ENCODE data around the gene COL26A1.

The COL26A1 gene

DNA sequence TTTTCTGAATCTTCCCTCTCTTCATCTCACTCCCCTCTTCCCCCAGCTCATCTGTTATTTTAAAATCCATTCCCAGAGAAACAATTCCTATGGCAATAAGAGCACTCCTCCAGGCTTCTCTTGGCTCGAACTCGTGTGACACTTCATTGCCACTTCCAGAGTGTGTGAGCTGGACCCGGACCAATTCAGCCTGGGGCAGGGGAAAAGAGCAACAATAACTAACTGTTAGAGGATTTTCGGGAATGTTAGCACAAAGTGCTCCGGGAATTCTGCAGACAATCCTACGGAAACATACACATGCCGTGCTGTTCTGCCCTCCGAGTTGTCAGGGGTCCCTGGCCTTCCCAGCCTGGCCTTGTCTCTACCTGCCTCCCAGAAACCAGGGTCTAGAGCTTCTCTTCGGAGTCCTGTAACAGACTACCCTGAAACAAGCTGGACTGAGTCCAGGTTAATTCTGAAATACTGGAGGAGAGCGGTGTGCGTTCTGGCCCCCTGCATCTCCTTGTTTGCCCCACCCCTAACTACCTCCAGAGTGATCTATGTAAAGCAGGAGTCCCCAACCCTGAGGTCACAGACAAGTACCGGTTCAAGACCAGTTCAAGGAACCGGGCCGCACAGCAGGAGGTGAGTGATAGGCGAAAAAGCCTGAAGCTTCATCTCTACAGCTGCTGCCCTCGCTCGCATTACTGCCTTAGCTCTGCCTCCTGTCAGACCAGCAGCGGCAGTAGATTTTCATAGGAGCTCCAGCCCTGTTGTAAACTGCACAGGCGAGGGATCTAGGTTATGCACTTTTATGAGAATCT is 11.3 kb downstream of the COL26A1 start:
- peak; percentile 26 for DNase-seq

DNA sequence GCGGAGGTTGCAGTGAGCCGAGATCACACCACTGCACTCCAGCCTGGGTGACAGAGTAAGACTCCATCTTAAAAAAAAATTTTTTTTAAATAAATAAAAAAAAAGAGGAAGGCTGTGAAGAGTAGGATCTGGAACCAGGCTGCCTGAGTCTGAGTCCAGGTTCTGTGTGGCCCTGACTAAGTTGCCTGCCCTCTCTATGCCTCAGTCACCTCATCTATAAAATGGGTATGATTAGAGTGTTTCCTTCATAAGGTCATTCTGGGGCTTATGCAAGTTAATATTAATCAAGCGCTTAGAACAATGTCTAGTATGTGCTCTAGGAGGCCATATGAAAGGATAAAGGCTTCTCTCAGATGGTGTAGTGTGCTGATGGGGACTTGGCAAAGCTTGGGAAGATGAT is 12.3 kb downstream of the COL26A1 start:
- DNase-seq = no peak

DNA sequence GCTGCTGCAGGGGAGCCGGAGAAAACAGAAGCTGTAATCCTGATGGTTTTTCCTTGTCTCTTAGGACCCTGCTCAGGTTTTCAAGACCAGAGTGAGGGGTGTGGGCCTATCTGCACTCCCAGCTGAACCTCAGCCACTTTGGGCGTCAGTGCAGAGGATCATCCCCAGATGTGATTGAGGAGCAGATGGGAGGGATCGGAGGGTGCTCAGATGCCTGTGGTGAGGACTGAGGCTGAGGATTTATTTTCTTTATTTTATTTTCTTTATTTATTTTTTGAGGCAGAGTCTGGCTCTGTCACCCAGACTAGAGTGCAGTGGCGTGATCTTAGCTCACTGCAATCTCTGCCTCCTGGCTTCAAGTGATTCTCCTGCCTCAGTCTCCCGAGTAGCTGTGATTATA is 13.9 kb downstream of the COL26A1 start:
- DNase-seq = no peak

DNA sequence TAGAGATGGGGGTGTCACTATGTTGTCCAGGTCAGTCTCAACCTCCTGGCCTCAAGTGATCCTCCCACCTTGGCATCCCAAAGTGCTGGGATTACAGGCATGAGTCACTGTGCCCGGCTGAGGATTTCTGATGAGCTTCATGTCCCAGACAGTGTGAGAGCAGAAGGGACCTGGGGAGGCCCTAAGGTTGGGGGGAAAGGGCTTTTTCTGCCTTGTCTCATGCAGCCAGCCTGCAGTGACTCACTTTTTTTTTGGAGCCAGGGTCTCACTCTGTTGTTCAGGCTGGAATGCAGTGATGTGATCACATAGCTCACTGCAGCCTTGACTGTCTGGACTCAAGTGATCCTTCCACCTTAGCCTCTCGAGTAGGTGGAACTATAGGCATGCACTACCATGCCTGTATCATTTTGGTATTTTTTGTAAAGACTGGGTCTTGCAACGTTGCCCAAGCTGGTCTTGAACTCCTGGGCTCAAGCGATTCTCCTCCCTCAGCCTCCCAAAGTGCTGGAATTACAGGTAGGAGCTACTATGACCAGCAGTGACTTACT is 14.6 kb downstream of the COL26A1 start:
- DNase-seq = no peak

DNA sequence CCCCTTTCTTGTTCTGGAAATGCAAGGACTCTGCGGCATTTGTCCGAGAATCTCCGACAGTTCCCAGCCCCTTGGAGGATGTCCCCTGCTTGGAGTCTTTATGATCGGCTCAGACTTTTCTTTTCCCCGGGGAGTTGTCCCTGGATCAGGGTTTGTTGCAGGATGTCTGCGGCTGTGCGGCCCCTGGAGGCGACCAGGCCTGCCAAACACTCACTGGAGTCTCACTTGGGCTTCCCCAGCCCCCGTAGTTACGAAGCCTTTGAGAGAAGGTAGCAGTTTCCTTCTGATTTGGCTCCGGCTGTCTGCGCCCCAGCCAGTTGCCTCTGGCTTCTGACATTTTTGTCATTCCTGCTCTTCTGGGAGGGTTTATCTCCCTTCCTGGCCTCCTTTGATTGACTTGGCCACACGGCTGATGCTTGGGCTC is 16.1 kb downstream of the COL26A1 start:
- peak; percentile 64 for DNase-seq

DNA sequence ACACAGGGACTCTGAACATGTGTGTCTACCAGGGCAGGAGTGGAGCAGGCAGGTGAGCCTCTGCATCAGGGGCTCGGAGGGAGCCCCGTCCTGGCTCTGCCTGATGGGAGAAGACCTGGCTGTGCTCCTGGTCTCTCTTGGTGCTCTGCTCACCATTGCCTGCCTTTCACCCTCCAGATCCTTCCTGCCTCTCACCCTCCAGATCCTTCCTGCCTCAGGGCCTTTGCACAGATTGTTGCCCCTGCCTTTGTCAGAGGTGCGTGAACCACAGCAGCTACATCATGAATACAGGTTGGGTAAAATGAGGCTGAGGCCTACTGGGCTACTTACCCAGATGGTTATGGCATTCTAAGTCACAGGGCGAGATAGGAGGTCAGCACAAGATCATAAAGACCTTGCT is 16.6 kb downstream of the COL26A1 start:
- no peak for DNase-seq

DNA sequence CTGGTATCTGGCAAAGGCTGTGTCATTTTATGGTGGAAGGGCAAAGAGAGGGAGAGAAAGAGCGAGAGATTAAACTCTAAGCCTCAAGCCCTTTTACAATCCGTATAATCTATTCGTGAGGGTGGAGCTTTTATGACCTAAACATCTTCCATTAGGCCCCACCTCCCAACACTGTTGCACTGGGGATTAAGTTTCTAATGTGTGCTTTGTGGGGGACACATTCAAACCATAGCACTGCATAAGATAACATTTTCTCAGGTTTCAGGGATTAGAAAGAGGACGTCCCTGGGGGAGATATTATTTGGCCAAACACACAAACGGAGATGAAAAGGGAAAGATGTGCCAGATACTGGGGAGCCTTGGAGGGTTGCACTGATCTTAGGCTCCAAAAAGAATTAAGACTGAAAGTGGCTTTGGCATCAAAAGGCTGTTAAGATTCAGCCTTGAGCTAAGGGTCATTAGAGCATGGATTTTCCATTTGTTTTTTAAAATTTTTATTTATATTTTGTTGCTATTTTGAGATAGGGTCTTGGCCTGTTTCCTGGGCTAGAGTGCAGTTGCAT is 19.0 kb downstream of the COL26A1 start:
- DNase-seq = peak; percentile 61

DNA sequence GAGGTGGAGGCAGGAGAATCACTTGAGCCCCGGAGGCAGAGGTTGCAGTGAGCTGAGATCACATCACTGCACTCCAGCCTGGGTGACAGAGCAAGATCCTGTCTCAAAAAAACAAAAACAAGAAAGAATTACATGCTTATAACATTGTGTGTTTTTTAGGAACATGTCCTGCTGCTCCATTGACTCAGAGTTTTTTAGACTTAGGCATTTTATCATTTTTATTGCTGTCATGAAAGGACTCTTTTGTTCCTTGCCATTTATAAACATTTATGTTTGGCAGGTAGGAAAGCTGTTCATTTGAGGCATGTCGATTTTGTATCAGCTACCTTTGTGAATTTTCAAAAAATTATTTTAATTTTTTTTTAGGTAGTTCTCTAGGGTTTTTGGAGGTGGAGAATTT is 20.3 kb downstream of the COL26A1 start:
- no peak for DNase-seq

DNA sequence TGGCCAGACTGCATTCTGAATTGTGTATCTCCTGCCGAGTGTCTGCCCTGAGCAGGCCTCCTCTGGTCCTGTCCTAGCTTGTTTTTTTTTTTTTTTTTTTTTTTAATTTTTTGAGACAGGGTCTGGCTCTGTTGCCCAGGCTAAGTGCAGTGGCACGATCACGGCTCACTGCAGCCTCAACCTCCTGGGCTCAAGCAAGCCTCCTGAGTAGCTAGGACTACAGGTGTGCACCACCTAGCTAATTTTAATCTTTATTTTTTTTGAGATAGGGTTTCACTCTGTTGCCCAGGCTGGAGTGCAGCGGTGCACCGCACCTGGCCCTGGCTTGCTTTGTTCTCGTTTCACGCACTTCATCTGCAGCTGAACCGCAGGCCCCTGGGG is 23.5 kb downstream of the COL26A1 start:
- no peak for DNase-seq

DNA sequence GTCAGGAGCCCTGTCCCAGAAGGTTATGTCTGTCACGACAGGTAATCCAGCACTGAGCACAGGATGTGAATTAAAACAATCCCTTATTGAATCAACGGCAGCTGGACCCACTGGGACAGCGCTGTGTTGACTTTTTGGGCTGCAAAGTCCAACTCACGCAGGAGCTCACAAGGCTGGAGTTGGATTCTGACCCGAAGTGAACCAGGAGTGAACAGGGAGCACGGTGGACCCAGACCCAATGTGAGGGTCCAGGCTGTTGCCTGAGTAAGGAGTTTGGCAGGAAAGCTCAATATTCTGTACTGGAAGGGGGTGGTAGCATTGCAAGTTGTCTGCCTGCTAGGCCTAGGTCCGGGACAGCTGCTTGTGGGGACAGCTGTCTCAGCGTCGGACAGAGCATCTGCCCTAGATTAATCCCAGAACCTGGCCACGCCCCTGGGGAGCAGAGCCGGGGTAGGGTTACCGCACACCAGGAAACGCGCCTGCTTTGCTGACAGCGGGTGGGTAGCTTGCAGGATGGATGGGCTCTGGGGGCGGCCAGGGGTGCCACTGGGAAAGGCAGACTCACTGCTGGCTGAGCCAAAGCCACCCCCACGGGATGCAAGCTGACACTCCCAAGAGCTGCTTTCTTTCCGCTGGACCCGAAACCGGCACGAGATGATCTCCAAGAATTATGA is 24.0 kb downstream of the COL26A1 start:
- DNase-seq = peak; percentile 95

DNA sequence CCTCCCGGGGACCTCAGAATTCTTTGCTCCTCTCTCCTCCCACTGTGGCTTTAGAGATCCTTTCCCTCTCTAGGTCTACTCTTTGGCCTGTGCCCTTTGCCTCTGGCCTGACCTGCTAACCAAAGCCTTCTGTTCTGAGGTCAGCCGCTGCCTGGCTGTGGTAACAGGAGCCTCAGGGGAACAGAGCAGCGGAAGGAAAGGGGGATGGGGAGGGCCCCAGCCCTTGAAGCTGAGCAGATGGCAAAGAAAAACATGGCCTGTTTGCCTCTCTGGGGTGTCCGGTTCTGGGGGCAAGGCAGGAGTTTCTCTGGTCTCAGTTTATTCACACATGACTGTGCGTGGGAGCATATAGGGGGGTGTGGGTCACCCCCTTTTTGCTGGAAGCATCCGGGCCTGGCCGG is 28.2 kb downstream of the COL26A1 start:
- peak; percentile 57 for DNase-seq

DNA sequence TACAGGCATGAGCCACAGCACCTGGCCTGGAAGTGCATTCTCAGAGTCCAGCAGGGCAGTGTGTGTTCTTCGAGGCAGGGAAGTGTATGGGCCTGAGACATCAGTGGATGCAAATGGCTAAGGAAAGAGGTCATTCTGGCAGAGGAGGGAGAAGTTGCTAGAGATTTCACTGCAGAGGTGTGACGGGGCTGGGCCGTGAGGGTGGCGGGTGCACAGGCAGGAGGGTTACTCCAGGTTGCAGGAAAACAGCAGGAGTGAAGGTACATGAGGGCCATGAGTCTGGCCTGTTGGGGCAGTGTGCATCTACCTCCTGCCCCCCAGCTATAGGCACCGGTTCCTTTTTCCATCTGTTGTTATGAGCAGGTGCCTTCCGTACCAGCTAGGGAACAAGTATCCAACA is 29.3 kb downstream of the COL26A1 start:
- no peak for DNase-seq

DNA sequence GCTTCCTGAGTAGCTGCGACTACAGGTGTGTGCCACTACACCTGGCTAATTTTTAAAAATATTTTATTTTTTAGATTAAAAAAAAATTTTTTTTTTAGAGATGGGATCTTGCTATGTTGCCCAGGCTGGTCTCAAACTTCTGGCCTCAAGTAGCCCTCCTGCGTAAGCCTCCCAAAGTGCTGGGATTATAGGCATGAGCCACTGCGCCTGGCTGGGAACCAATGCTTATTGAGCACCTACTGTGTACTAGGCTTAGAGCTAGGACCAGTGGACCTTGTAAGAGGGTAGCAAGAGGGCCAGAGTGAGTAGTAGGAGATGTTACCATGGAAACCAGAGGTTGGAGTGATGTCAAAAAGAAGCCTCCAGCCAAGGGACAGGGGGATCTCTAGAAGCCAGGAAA is 31.2 kb downstream of the COL26A1 start:
- DNase-seq = no peak

DNA sequence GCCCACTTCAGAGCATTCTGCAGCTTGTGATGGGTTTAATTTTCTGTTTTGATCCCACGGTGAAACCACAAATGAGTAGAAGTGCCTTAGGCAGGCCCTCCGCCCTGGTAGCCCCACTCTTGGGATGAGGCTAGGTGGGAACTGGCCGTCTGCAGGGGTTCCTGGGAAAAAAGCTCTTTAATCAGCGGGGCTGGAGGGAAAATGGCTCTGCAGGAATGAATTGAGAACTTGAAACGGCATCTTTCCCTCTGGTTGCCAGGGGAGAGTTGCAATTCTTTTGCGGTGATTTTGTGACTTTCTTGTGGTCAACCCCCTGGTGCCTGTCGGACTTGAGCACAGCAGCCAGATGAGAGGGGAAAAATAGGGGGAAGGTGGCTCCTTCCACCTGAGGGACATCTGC is 32.7 kb downstream of the COL26A1 start:
- DNase-seq = no peak

DNA sequence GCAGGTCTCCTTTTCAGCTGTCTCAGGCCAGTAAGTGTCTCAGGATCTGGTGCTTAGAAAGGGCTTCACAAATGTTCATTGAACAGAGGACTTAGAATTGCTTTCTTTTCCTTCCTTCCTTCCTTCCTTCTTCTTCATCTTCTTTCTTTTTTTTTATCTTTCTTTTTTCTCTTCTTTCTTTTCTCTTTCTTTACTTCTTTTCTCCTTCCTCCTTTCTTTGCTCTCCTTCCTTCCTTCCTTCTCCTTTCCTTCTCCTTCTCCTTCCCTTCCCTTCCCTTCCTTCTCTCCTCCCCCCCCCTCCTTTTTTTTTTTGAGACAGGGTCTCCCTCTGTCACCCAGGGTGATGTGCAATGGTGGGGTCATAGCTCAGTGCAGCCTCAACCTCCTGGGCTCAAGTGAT is 34.6 kb downstream of the COL26A1 start:
- DNase-seq = no peak

DNA sequence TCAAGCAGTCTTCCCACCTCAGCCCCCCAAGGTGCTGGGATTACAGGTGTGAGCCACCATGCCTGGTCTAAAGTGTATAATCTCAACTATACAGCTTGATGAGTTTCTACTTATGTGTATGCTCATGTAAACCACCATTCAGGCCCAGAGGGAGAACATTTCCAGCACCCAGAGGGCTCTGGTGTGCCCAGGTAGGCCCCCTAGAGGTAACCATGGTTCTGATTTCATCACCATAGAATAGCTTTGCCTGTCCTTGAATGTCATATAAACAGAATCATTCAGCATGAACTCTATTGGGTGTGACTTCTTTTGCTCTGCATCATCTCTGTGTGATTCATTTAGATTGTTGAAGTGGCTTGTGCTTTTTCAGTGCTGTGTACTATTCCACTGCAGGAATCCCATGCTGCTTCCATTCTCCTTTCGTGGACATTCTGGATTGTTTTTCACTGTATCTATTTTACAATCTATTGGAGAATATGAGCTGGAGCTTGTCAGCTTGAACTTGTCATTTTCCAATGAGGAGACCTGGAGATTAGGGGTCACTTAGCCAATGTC is 35.2 kb downstream of the COL26A1 start:
- DNase-seq = no peak

DNA sequence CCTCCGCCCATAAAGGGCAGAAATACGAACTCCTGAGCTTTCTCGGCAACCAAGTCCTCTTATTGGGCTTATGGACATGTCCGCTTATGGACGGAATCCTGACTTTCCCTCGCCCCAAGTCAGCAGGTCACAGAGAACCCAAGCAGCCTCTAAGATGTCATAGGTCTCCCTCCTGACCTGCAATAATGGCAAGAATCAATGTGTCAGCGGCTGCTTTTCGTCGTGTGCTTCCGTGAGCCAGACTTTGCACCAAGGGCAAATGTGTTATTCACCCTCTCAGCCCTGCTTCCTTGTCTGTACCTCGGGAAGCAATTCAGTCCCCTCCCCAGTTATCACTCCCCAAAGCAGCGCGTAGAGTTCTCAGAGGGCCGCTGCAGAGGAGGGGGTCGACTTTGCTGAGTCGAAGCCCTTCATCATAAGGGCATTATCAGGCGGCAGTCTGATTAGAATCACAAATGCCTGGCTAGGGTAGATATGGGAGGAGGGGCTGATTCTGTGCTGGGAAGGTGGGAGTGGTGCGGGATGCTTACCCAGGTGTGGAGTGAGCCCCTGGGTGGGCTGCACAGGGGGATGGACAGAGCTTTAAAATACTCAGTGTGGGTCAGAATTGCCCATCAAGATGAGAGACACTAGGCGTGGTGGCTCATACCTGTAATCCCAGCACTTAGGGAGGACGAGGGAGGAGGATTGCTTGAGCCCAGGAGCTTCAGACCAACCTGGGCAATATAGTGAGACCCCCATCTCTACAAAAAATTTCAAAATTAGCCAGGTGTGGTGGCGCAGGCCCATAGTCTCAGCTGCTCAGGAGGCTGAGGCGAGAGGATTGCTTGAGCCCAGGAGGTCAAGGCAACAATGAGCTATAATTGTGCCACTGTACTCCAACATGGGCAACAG is 36.0 kb downstream of the COL26A1 start:
- no peak for DNase-seq

DNA sequence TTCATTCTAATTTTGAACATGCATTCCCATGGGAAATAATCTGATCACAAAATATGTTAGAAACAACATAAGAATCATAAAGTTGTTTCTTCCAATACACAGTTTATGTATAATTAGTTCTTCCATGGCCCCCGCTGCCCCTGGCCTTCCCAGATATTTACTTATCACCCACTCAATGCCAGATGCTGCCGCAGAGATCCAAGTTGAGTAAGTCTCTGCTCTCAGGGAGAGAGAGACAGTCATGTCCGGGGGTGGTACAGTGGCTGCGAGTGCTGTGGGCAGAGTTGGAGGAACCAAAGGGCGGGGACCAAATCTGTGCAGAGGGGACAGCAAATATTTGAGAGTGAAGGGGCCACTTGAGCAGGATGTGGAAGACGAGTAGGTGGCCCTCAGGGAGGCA is 37.1 kb downstream of the COL26A1 start:
- DNase-seq = no peak

DNA sequence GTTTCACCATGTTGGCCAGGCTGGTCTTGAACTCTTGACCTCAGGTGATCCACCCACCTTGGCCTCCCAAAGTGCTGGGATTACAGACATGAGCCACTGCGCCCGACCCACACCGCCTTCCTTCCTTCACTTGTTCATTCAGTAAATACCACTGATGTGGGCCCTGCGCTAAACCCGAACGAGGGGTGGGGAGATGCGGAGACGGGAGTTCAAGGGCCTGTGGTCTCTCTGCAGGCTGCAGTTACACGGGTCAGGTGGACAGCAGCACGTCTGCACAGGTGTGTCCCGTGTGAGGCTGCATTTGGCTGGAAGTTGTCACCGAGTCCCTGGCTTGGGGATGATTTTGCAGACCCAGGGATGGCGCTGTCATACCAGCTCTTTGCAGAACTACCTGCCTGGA is 38.1 kb downstream of the COL26A1 start:
- DNase-seq = no peak

DNA sequence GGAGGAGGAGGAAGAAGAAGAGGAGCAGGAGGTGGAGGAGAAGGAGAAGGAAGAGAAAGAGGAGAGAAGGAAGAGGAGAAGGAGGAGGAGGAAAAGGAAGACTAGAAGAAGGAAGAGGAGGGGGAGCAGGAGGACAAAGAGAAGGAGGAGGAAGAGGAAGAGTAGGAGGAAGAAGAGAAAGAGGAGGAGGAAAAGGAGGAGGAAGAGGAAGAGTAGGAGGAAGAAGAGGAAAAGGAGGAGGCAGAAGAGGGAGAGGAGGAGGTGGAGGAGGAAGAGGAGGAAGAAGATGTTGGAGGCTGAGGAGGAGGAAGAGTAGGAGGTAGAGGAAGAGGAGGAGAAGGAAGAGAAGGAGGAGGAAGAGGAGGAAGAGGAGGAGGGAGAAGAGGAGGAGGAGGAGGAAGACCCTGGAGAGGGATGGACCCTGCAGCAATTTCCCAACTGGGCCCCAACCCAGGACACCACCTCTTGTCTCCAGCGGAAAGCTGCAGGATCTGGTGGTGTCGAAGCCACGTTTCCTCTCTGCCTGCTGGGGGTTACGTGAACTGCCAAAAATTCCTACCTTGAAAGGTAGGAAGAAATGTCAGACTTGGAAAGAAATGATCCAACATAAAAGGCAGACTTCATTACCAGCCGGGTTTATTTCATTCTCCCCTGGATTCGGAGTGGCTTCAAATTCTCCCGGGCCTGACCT is 38.9 kb downstream of the COL26A1 start:
- no peak for DNase-seq

DNA sequence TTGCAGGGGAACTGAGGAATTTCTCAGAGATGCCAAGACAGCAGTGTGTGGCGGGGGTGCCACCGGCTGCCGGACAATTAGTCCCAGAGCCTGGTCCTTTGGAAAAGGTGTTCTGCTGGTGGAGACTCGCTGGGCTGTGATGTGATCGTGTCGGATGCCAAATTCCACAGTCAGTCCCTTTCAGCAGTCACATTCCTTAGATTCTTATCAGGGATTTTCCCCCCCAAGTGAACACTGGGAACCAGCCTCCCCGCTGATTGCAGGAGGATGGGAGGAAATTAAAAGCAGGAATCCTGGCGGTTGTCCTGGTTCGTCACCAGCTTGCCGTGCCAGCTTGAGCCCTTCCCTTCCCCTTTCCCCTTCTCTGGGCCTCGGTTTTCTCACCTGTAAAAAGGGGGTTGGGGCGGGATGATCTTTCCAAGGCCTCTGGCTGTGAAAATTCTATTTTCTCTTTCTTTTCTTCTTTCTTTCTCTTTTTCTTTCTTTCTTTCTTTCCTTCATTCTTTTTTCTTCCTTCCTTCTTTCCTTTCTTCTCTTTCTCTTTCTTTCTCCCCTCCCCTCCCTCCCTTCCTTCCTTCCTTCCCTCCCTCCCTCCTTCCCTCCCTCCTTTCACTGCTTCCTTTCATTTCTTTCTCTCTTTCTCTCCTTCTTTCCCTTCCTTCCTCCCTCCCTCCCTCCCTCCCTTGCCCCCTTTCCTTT is 39.6 kb downstream of the COL26A1 start:
- no peak for DNase-seq

All from NCI-H82 (cell line).